ENCODE data around the gene FHOD1. TPM values are rescaled to one million over a fixed set of nuclear protein-coding genes. Genes with fewer than 3 reads are reported as not detected.

Gene FHOD1
- total and polyA plus RNA-seq, 9 of the 15 experiments (the other 6 are each of a cell fraction or from before 2014, with no cell fraction given) = 18.7 to 126 (median 32.3) TPM

GRCh38 chr16:67271446-67271845 is 24.2 kb upstream of the FHOD1 start:
- intact Hi-C loops (cut with micrococcal nuclease) (no loop called here), in situ Hi-C loops (cut with MboI) (no loop called here)
- no peak for FAIRE-seq
- 0 out of 4 replicates have a peak overlapping the region, but pooled peaks of 1 of the 2 experiments have one; percentile 31 for H3K9ac ChIP-seq (ENCODE audit: insufficient read depth in 1 of 2, low read depth in 2 of 2, low read length in 2 of 2)
- H3K4me1 ChIP-seq (replicated peaks in 1 of 2; ENCODE audit: control insufficient read depth in 2 of 2, insufficient read depth in 2 of 2, low read length in 2 of 2) = peaks cover 23 to 29% of the 10 kb centered on the region in 2 experiments
- no peaks in the 10 kb centered on the region for H4K20me1 ChIP-seq (replicated peaks; ENCODE audit: control insufficient read depth, insufficient read depth, low read length)
- 85% methylated on average over 4 of the region's 4 CpGs for WGBS (ENCODE audit: insufficient coverage, low coverage, missing lambda C conversion rate)
- DNase-seq (ENCODE audit: extremely low read depth in 1 of 4, low spot score in 3 of 4) = no peak
- no peaks in the 10 kb centered on the region for H3K9me1 ChIP-seq (ENCODE audit: control insufficient read depth, insufficient read depth, low read length)
- no peak overlapping the region for H3K4me2 ChIP-seq (ENCODE audit: insufficient read depth, low read length)
- TF ChIP-seq EWSR1 (IDR thresholded peaks at IDR 0.05; ENCODE audit: borderline replicate concordance, low read depth, partially characterized antibody) (no peak), MYNN (IDR thresholded peaks at IDR 0.05) (0 out of 2 replicates have a peak, but pooled peaks have one; percentile 4), MYNN (CRISPR knock-in tag; IDR thresholded peaks at IDR 0.05) (no peak), NKRF (IDR thresholded peaks at IDR 0.05; ENCODE audit: borderline replicate concordance) (no peak), ZNF239 (CRISPR knock-in tag; IDR thresholded peaks at IDR 0.05) (no peak), PHB2 (IDR thresholded peaks at IDR 0.05; ENCODE audit: low read depth) (no peak)
- no peaks in the 10 kb centered on the region for H3K79me2 ChIP-seq (ENCODE audit: control insufficient read depth, insufficient read depth, low read length)
- peaks cover 15% of the 10 kb centered on the region; the same call in 1 of the 3 replicates for H3K36me3 ChIP-seq (ENCODE audit: control insufficient read depth, insufficient read depth, low read length)
- H3K27ac ChIP-seq (ENCODE audit: extremely low read depth, low read depth, low read length) = no peak overlapping the region
- H3K9me3 ChIP-seq (replicated peaks; ENCODE audit: control insufficient read depth, insufficient read depth, low read depth, low read length) = no peaks in the 10 kb centered on the region
- no peak for ATAC-seq
- no peak overlapping the region for H3K4me3 ChIP-seq
- H2AFZ ChIP-seq (ENCODE audit: low read depth, low read length) = no peak overlapping the region
- BruUV-seq (replicated peaks) = no TSS peak
- CTCF ChIA-PET (ENCODE audit: low intra/inter-chr PET ratio) = no interaction called here
- POLR2A ChIA-PET = interaction anchor here (0.5 to 1.0 kb wide), 2 partner anchors 35 to 63 kb away, joined by 3 read pairs; no protein-coding TSS in a partner anchor
- H3K27me3 ChIP-seq (ENCODE audit: control insufficient read depth in 2 of 2, insufficient read depth in 2 of 2, low read length in 2 of 2) = no peaks in the 10 kb centered on the region

All from K562 (cell line).